Neural cell (in vitro differentiated cells): Measurements from ENCODE around the gene RASGEF1B. TPM values are rescaled to one million over a fixed set of nuclear protein-coding genes. Genes with fewer than 3 reads are reported as not detected.

ENCODE experiments used
- H2AFZ ChIP-seq: fragments of 200-600, 300-800 bp; sonication (generic), shearing (Covaris generic); 2 replicates; pipeline ENCODE4 v1.6.0; 2014; ENCODE audit warnings: low read depth, mild to moderate bottlenecking, antibody characterized with exemption, low read length, moderate library complexity
- H3F3A ChIP-seq: fragments of 200-600 bp; shearing (Covaris generic); 2 replicates; pipeline ENCODE4 v1.6.1; 2016; ENCODE audit warnings: mild to moderate bottlenecking, moderate library complexity, mixed read lengths, antibody characterized with exemption, low read length; ENCODE audit not compliant: insufficient read depth, poor library complexity, severe bottlenecking
- H3K27ac ChIP-seq: fragments of 200-600, 300-800 bp; sonication (generic), shearing (Covaris generic); 2 replicates; pipeline ENCODE4 v1.5.1; 2014; ENCODE audit warnings: mild to moderate bottlenecking, low read length, moderate library complexity
- H3K27me3 ChIP-seq: fragments of 300-800, 200-600 bp; sonication (generic), shearing (Covaris generic); 2 replicates; pipeline ENCODE4 v1.6.0; 2014; ENCODE audit warnings: mild to moderate bottlenecking, low read depth, low read length, moderate library complexity; ENCODE audit not compliant: insufficient read depth
- H3K36me3 ChIP-seq: fragments of 300-800, 200-600 bp; sonication (generic), shearing (Covaris generic); 2 replicates; pipeline ENCODE4 v1.5.1; 2014; ENCODE audit warnings: mild to moderate bottlenecking, antibody characterized with exemption, low read length, moderate library complexity; ENCODE audit not compliant: insufficient read depth
- H3K4me2 ChIP-seq: fragments of 300-800, 200-600 bp; sonication (generic), shearing (Covaris generic); 2 replicates; pipeline ENCODE4 v1.6.0; 2014; ENCODE audit warnings: mild to moderate bottlenecking, low read length
- H3K4me3 ChIP-seq: fragments of 300-800, 200-600 bp; sonication (generic), shearing (Covaris generic); 2 replicates; pipeline ENCODE4 v1.5.1; 2014; ENCODE audit warnings: mild to moderate bottlenecking, low read length, moderate library complexity
- H3K79me2 ChIP-seq: fragments of 200-600 bp; shearing (Covaris generic); replicated peaks from 2 replicates; pipeline ENCODE4 v1.6.0; 2014; ENCODE audit warnings: mild to moderate bottlenecking, low read length, moderate library complexity; ENCODE audit not compliant: insufficient read depth
- H3K9ac ChIP-seq: fragments of 300-800, 200-600 bp; sonication (generic), shearing (Covaris generic); 2 replicates; pipeline ENCODE4 v1.6.1; 2016; ENCODE audit warnings: mild to moderate bottlenecking, low read length, mixed read lengths
- H3K9me2 ChIP-seq: fragments of 200-600 bp; shearing (Covaris generic); 2 replicates; pipeline ENCODE4 v1.6.1; 2016; ENCODE audit warnings: mild to moderate bottlenecking, low read length, mixed read lengths; ENCODE audit not compliant: insufficient read depth
- H3K9me3 ChIP-seq: fragments of 200-600, 300-800 bp; sonication (generic), shearing (Covaris generic); 2 replicates; pipeline ENCODE4 v1.6.1; 2016; ENCODE audit warnings: mild to moderate bottlenecking, mixed run types, low read length, moderate library complexity, mixed read lengths
- H4K20me1 ChIP-seq: fragments of 200-600 bp; shearing (Covaris generic); 2 replicates; pipeline ENCODE4 v1.6.1; 2016; ENCODE audit warnings: mild to moderate bottlenecking, mixed run types; ENCODE audit not compliant: insufficient read depth
- CTCF ChIP-seq: fragments of 450-650 bp; IDR thresholded peaks from 2 replicates; pipeline ENCODE4 v1.5.1; 2014; ENCODE audit warnings: antibody characterized with exemption, mild to moderate bottlenecking, moderate library complexity; ENCODE audit not compliant: poor library complexity, severe bottlenecking
- EP300 ChIP-seq: fragments of 450-650 bp; conservative IDR thresholded peaks from 2 replicates; pipeline ENCODE4 v1.6.1; 2014; ENCODE audit warnings: antibody characterized with exemption, mild to moderate bottlenecking, moderate library complexity; ENCODE audit not compliant: poor library complexity, severe bottlenecking
- EZH2 ChIP-seq: fragments of 200-600, 300-800 bp; shearing (Covaris generic), sonication (generic); IDR thresholded peaks from 2 replicates; pipeline ENCODE4 v1.6.1; 2014; ENCODE audit warnings: antibody characterized with exemption, low read length, borderline replicate concordance, mild to moderate bottlenecking; ENCODE audit not compliant: insufficient read depth, poor library complexity, severe bottlenecking
- MXI1 ChIP-seq: fragments of 450-650 bp; conservative IDR thresholded peaks from 2 replicates; pipeline ENCODE4 v1.6.1; 2014; ENCODE audit warnings: antibody characterized with exemption, mild to moderate bottlenecking; ENCODE audit not compliant: poor library complexity, severe bottlenecking
- POLR2AphosphoS5 ChIP-seq: IDR thresholded peaks from 2 replicates; pipeline ENCODE4 v1.6.1; 2012
- RAD21 ChIP-seq: fragments of 450-650 bp; conservative IDR thresholded peaks from 2 replicates; pipeline ENCODE4 v1.6.1; 2014; ENCODE audit warnings: antibody characterized with exemption, mild to moderate bottlenecking, moderate library complexity
- REST ChIP-seq: IDR thresholded peaks from 2 replicates; pipeline ENCODE4 v1.6.1; 2012; ENCODE audit warnings: borderline replicate concordance
- SMC3 ChIP-seq: fragments of 450-650 bp; conservative IDR thresholded peaks from 2 replicates; pipeline ENCODE4 v1.6.1; 2014; ENCODE audit warnings: antibody characterized with exemption, mild to moderate bottlenecking, moderate library complexity; ENCODE audit not compliant: poor library complexity
- TAF1 ChIP-seq: IDR thresholded peaks from 2 replicates; pipeline ENCODE4 v1.6.1; 2012; ENCODE audit warnings: low read depth
- polyA plus RNA-seq: library from polyadenylated mRNA; depleted of rRNA; stranded (reverse); fragments of >200 nt; gene quantifications from 2 replicates; pipeline ENCODE4 v1.2.3, GENCODE V29; 2014

Gene RASGEF1B
- polyA plus RNA-seq, 1 donor from 2014 or later: 21.5 TPM

GRCh38 chr4:81447566-81448229, 24.0 kb downstream of the RASGEF1B start:
- Histone ChIP-seq H3F3A (no peaks in the 10 kb centered on the region), H3K9me2 (no peaks in the 10 kb centered on the region), H3K27ac (no peak overlapping the region), H3K4me3 (no peak overlapping the region), H3K36me3 (peaks cover 15% of the 10 kb centered on the region), H4K20me1 (no peaks in the 10 kb centered on the region), H3K9ac (no peak overlapping the region), H3K27me3 (no peaks in the 10 kb centered on the region), H3K4me2 (no peak overlapping the region), H3K9me3 (no peaks in the 10 kb centered on the region), H2AFZ (no peak overlapping the region), H3K79me2 (no peaks in the 10 kb centered on the region)
- TF ChIP-seq RAD21 (no peak), CTCF (no peak), EP300 (no peak), TAF1 (no peak), POLR2AphosphoS5 (no peak), MXI1 (no peak), EZH2 (no peak), REST (no peak)

GRCh38 chr4:81446634-81447033, 25.1 kb downstream of the RASGEF1B start:
- no peak overlapping the region for H3K4me3 ChIP-seq
- TF ChIP-seq REST: no peak
- no peak for TF ChIP-seq SMC3
- no peak for TF ChIP-seq EZH2
- no peak for TF ChIP-seq CTCF
- no peak for TF ChIP-seq POLR2AphosphoS5
- TF ChIP-seq EP300: no peak
- no peak for TF ChIP-seq RAD21
- no peak for TF ChIP-seq TAF1
- TF ChIP-seq MXI1: no peak
- no peaks in the 10 kb centered on the region for H3K27me3 ChIP-seq
- no peak overlapping the region for H3K9ac ChIP-seq
- no peak overlapping the region for H3K4me2 ChIP-seq
- no peak overlapping the region for H3K27ac ChIP-seq
- H3K9me3 ChIP-seq: no peaks in the 10 kb centered on the region
- H3K9me2 ChIP-seq: no peaks in the 10 kb centered on the region
- H3K79me2 ChIP-seq: no peaks in the 10 kb centered on the region
- no peaks in the 10 kb centered on the region for H3F3A ChIP-seq
- peaks cover 15% of the 10 kb centered on the region for H3K36me3 ChIP-seq
- no peaks in the 10 kb centered on the region for H4K20me1 ChIP-seq
- H2AFZ ChIP-seq: no peak overlapping the region
